ENCODE measurements around the gene MED29.

DNA sequence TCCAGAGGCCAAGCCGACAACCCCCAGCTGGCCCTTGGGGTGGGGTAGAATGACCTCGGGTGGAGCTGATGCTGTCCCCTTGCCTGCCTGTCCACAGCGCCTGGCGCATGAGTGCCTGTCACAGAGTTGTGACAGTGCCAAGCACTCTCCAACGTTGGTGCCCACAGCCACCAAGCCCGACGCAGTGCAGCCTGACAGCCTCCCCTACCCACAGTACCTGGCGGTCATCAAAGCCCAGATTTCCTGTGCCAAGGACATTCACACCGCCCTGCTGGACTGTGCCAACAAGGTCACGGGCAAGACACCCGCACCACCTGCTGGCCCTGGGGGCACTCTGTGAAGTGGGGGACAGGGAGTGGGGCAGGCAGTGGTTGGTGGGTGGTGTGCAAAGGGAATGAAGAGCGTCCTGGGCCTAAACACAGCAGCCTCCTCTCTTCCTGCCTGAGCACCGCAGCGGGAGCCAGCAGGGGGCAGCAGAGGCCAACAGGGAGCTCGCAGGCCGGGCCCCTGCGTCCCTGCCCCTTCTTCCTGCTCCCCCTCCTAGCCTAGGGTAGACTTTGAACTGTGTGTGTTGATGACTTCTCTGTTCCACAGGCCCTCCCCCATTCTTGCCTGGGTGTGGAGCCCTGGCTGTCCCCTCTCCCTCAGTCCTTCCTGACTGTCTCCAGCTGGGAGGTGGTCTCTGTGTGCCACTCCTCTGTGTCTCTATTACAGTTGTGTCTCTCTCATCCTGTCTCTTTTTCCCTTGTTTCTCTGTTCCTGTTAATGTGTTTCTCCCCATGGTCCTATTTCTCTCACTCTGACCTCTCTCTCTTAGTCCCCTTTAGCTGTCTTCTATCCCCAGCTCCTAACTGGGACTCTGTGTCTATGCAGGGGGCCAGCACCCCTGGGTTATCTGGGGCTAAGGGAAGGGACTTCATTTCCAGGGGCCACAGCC, 6.5 kb downstream of the MED29 start:
- TF ChIP-seq ZNF274 (IDR thresholded peaks at IDR 0.05; ENCODE audit: low read depth, low read length): no peak
- no peak for TF ChIP-seq SUZ12 (IDR thresholded peaks at IDR 0.05; ENCODE audit: extremely low read depth, insufficient read depth, insufficient read length)
